SK-N-SH (cell line): Measurements from ENCODE around the gene TTC28. TPM values are rescaled to one million over a fixed set of nuclear protein-coding genes. Genes with fewer than 3 reads are reported as not detected.

Experiments
- CTCF ChIA-PET: fragments of 300-600, 350-600 bp; formaldehyde crosslinking; extraction: SDS; loops from one replicate; lab custom pipeline; 2021; lab: Yijun Ruan, JAX
- POLR2A ChIA-PET: fragments of 350-600 bp; sonication (Branson Sonifier 250); formaldehyde crosslinking; extraction: SDS; loops from one replicate; lab custom pipeline; 2020; ENCODE audit warnings: antibody characterized with exemption, inconsistent platforms; lab: Yijun Ruan, JAX
- DNase-seq: peaks from one replicate; pipeline ENCODE4 v3.0.0; 2012
- H2AFZ ChIP-seq: fragments of 200-600 bp; sonication (generic); 2 replicates; pipeline ENCODE4 v1.8.1; 2016; ENCODE audit warnings: antibody characterized with exemption, mild to moderate bottlenecking, low read depth
- H3F3A ChIP-seq: fragments of 200-600 bp; sonication (generic); replicated peaks from 2 replicates; pipeline ENCODE3; 2016; ENCODE audit warnings: antibody characterized with exemption, mild to moderate bottlenecking; ENCODE audit not compliant: insufficient read depth
- H3K27ac ChIP-seq, 2 experiments: fragments of 200-500 bp in 1 of 2; fragments of 200-600 bp in 1 of 2; sonication (Bioruptor generic) in 1 of 2; sonication (generic), shearing (Covaris generic) in 1 of 2; 2 replicates each; pipeline versions ENCODE4 v1.5.1 to v1.6.1; 2014 to 2016; ENCODE audit warnings: low read depth in 2 of 2, inconsistent platforms in 1 of 2, low read length in 1 of 2, mild to moderate bottlenecking in 1 of 2, mixed read lengths in 1 of 2
- H3K27me3 ChIP-seq: fragments of 200-600 bp; sonication (generic), shearing (Covaris generic); 2 replicates; pipeline ENCODE4 v1.6.1; 2016; ENCODE audit warnings: mixed run types; ENCODE audit not compliant: insufficient read depth
- H3K36me3 ChIP-seq, 2 experiments: fragments of 200-500 bp in 1 of 2; fragments of 200-600 bp in 1 of 2; sonication (Bioruptor generic) in 1 of 2; sonication (generic) in 1 of 2; replicated peaks in 1 of 2; 2 replicates each; pipeline versions ENCODE3 to v1.5.1; 2014 to 2016; ENCODE audit warnings: low read length in 1 of 2, mild to moderate bottlenecking in 1 of 2; ENCODE audit not compliant: insufficient read depth in 2 of 2, control insufficient read depth in 1 of 2
- H3K4me1 ChIP-seq, 2 experiments: fragments of 200-500 bp in 1 of 2; fragments of 200-600 bp in 1 of 2; sonication (Bioruptor generic) in 1 of 2; sonication (generic), shearing (Covaris generic) in 1 of 2; 2 replicates each; pipeline versions ENCODE4 v1.5.1 to v1.6.1; 2014 to 2016; ENCODE audit warnings: low read depth in 1 of 2, low read length in 1 of 2, mixed run types in 1 of 2; ENCODE audit not compliant: insufficient read depth in 2 of 2, control insufficient read depth in 1 of 2
- H3K4me2 ChIP-seq: fragments of 200-600 bp; sonication (generic), shearing (Covaris generic); 2 replicates; pipeline ENCODE4 v1.6.1; 2017; ENCODE audit warnings: mixed run types
- H3K4me3 ChIP-seq, 2 experiments: fragments of 200-500 bp in 1 of 2; fragments of 200-600 bp in 1 of 2; sonication (Bioruptor generic) in 1 of 2; sonication (generic), shearing (Covaris generic) in 1 of 2; 2 replicates each; pipeline versions ENCODE4 v1.5.1 to v1.8.1; 2014 to 2016; ENCODE audit warnings: low read depth in 2 of 2, inconsistent platforms in 1 of 2, low read length in 1 of 2, mild to moderate bottlenecking in 1 of 2, mixed read lengths in 1 of 2, moderate library complexity in 1 of 2
- H3K79me2 ChIP-seq: fragments of 200-600 bp; sonication (generic); 2 replicates; pipeline ENCODE4 v1.8.1; 2017; ENCODE audit warnings: mild to moderate bottlenecking; ENCODE audit not compliant: insufficient read depth
- H3K9ac ChIP-seq: fragments of 200-600 bp; sonication (generic); 2 replicates; pipeline ENCODE4 v1.6.1; 2017; ENCODE audit warnings: mixed run types
- H3K9me2 ChIP-seq: fragments of 200-600 bp; sonication (generic); 2 replicates; pipeline ENCODE4 v1.6.1; 2017; ENCODE audit warnings: mixed run types
- H3K9me3 ChIP-seq: fragments of 200-600 bp; sonication (generic); 2 replicates; pipeline ENCODE4 v1.6.1; 2017; ENCODE audit warnings: mixed run types, mild to moderate bottlenecking, moderate library complexity
- H4K20me1 ChIP-seq: fragments of 200-600 bp; sonication (generic); 2 replicates; pipeline ENCODE4 v1.6.1; 2017; ENCODE audit warnings: mild to moderate bottlenecking, mixed run types; ENCODE audit not compliant: insufficient read depth
- FOSL2 ChIP-seq: IDR thresholded peaks from 2 replicates; pipeline ENCODE4 v1.4.0; 2012; ENCODE audit warnings: low read depth, mild to moderate bottlenecking, moderate library complexity, borderline replicate concordance
- GATA2 ChIP-seq: sonication (generic); formaldehyde crosslinking; IDR thresholded peaks from 2 replicates; pipeline ENCODE4 v1.5.0; 2020; ENCODE audit warnings: mild to moderate bottlenecking, missing genetic modification reagents
- PBX3 ChIP-seq: IDR thresholded peaks from 2 replicates; pipeline ENCODE4; 2012
- RXRA ChIP-seq: IDR thresholded peaks from 2 replicates; pipeline ENCODE4 v1.4.0; 2012; ENCODE audit warnings: low read depth, mild to moderate bottlenecking, borderline replicate concordance
- USF1 ChIP-seq: IDR thresholded peaks from 2 replicates; pipeline ENCODE4 v1.4.0; 2012; ENCODE audit warnings: low read depth, borderline replicate concordance
- USF2 ChIP-seq: fragments of 150-350 bp; IDR thresholded peaks from 2 replicates; pipeline ENCODE4 v1.6.1; 2017; ENCODE audit warnings: antibody characterized with exemption, low read length, low read depth, borderline replicate concordance
- WGBS: methylation state at CpG from one replicate; pipeline ENCODE4 v1.1.6; 2017; ENCODE audit warnings: low lambda C conversion rate; 5-methylcytosine and 5-hydroxymethylcytosine counted together
- polyA plus RNA-seq, 3 experiments: library from polyadenylated mRNA; depleted of rRNA; stranded (reverse); fragments of >200 nt; gene quantifications; 2 replicates each; pipeline ENCODE4 v1.2.3, GENCODE V29; 2012

TTC28 gene
- polyA plus RNA-seq, 1 of the 3 experiments (the other 2 are of a cell fraction): 5.9 TPM

GRCh38 chr22:28208036-28208435 is 471.6 kb downstream of the TTC28 start:
- 93% methylated on average over 2 of the region's 2 CpGs for WGBS
- Histone ChIP-seq H3K4me2 (no peak overlapping the region), H3K27me3 (no peaks in the 10 kb centered on the region), H3F3A (no peaks in the 10 kb centered on the region), H4K20me1 (no peaks in the 10 kb centered on the region), H3K9me2 (no peaks in the 10 kb centered on the region), H3K36me3 (no peaks in the 10 kb centered on the region), H3K9me3 (no peaks in the 10 kb centered on the region), H3K4me1 (peaks cover 0 to 7% of the 10 kb centered on the region in 2 experiments; a peak in 2 of 4 replicates), H3K4me3 (no peak overlapping the region), H3K27ac (no peak overlapping the region), H3K9ac (no peak overlapping the region), H2AFZ (no peak overlapping the region), H3K79me2 (no peaks in the 10 kb centered on the region)
- no peak for DNase-seq
- CTCF ChIA-PET: interaction anchor here (1.3 to 1.4 kb wide), 2 partner anchors 11 to 13 kb away, joined by 5 to 6 read pairs; no protein-coding TSS in a partner anchor
- no peak for TF ChIP-seq RXRA
- TF ChIP-seq PBX3: no peak
- TF ChIP-seq USF2: no peak
- POLR2A ChIA-PET: no interaction called here

GRCh38 chr22:28207281-28208030 is 472.2 kb downstream of the TTC28 start:
- H4K20me1 ChIP-seq: no peaks in the 10 kb centered on the region
- no peaks in the 10 kb centered on the region for H3K36me3 ChIP-seq
- no peaks in the 10 kb centered on the region for H3F3A ChIP-seq
- no peak overlapping the region for H3K27ac ChIP-seq
- no peak overlapping the region for H3K9ac ChIP-seq
- no peak for DNase-seq
- no peak overlapping the region for H3K4me3 ChIP-seq
- POLR2A ChIA-PET: no interaction called here
- whole genome bisulfite sequencing: 87% methylated on average over 6 of the region's 6 CpGs
- peaks cover 0 to 7% of the 10 kb centered on the region in 2 experiments; a peak in 2 of 4 replicates for H3K4me1 ChIP-seq
- no peak overlapping the region for H3K4me2 ChIP-seq
- H3K9me2 ChIP-seq: no peaks in the 10 kb centered on the region
- no peaks in the 10 kb centered on the region for H3K27me3 ChIP-seq
- H3K79me2 ChIP-seq: no peaks in the 10 kb centered on the region
- TF ChIP-seq FOSL2 (peak; percentile 16; the same call in 1 of the 2 replicates), USF1 (no peak)
- no peak overlapping the region for H2AFZ ChIP-seq
- no peaks in the 10 kb centered on the region for H3K9me3 ChIP-seq
- CTCF ChIA-PET: interaction anchor here (1.3 to 1.4 kb wide), 2 partner anchors 12 to 14 kb away, joined by 5 to 6 read pairs; no protein-coding TSS in a partner anchor

- H3K27ac ChIP-seq: no peak overlapping the region
- 96% methylated on average over 1 of the region's 1 CpG for WGBS
- no peaks in the 10 kb centered on the region for H4K20me1 ChIP-seq
- no peaks in the 10 kb centered on the region for H3K27me3 ChIP-seq
- no peaks in the 10 kb centered on the region for H3K9me2 ChIP-seq
- H3K4me1 ChIP-seq: peaks cover 0 to 7% of the 10 kb centered on the region in 2 experiments; a peak in 2 of 4 replicates
- no peaks in the 10 kb centered on the region for H3K9me3 ChIP-seq
- H3K36me3 ChIP-seq: no peaks in the 10 kb centered on the region
- H2AFZ ChIP-seq: no peak overlapping the region
- H3K9ac ChIP-seq: no peak overlapping the region
- H3K4me3 ChIP-seq: no peak overlapping the region
- no peak overlapping the region for H3K4me2 ChIP-seq
- H3F3A ChIP-seq: no peaks in the 10 kb centered on the region
- no peak for DNase-seq
- no peaks in the 10 kb centered on the region for H3K79me2 ChIP-seq
- no peak for TF ChIP-seq GATA2
- POLR2A ChIA-PET: no interaction called here
- CTCF ChIA-PET: no interaction called here
Measured at GRCh38 chr22:28205926-28206325, 473.7 kb downstream of the TTC28 start.
